IMR-90 (cell line): Measurements from ENCODE around the gene HDAC8. TPM values are rescaled to one million over a fixed set of nuclear protein-coding genes. Genes with fewer than 3 reads are reported as not detected.

Experiments used
- ATAC-seq: fragments of 200-7000 bp; cut with Tn5 transposase; 2 replicates; pipeline ENCODE4 v1.9.1; 2020; ENCODE audit warnings: low read depth, mild to moderate bottlenecking, moderate library complexity
- BruUV-seq: library from RNA; stranded (reverse); fragments of 400-500 nt; replicated peaks from 2 replicates; lab custom pipeline; 2021; lab: Mats Ljungman, UMichigan
- CTCF ChIA-PET: fragments of 300-600 bp; formaldehyde crosslinking; extraction: SDS; loops from one replicate; lab custom pipeline; 2021; ENCODE audit warnings: antibody characterized with exemption; lab: Yijun Ruan, JAX
- POLR2A ChIA-PET: fragments of 300-600 bp; sonication (Branson Sonifier 250); formaldehyde crosslinking; loops from one replicate; lab custom pipeline; 2022; ENCODE audit warnings: antibody characterized with exemption; ENCODE audit not compliant: unreplicated experiment; lab: Charles Lee
- DNase-seq: peaks from one replicate; pipeline ENCODE4 v3.0.0; 2013
- H2AFZ ChIP-seq: replicated peaks from 2 replicates; pipeline ENCODE3; 2013; ENCODE audit warnings: low read length, mild to moderate bottlenecking; ENCODE audit not compliant: poor library complexity
- H2AK5ac ChIP-seq: 2 replicates; pipeline ENCODE4 v1.6.1; 2013; ENCODE audit warnings: low read depth, low read length, inconsistent platforms
- H2AK9ac ChIP-seq: replicated peaks from 2 replicates; pipeline ENCODE3; 2013; ENCODE audit warnings: mild to moderate bottlenecking, low read depth, low read length, moderate library complexity; ENCODE audit not compliant: poor library complexity
- H2BK120ac ChIP-seq: 2 replicates; pipeline ENCODE4 v1.6.1; 2013; ENCODE audit warnings: low read depth, low read length, inconsistent platforms
- H2BK15ac ChIP-seq: 3 replicates; pipeline ENCODE4 v1.6.1; 2013; ENCODE audit warnings: low read depth, low read length, inconsistent platforms
- H2BK20ac ChIP-seq: 2 replicates; pipeline ENCODE4 v1.6.1; 2013; ENCODE audit warnings: low read depth, mild to moderate bottlenecking, inconsistent platforms, low read length, moderate library complexity
- H2BK5ac ChIP-seq: 2 replicates; pipeline ENCODE4 v1.6.1; 2013; ENCODE audit warnings: mild to moderate bottlenecking, low read depth, low read length, inconsistent platforms; ENCODE audit not compliant: poor library complexity, severe bottlenecking
- H3K14ac ChIP-seq: replicated peaks from 2 replicates; pipeline ENCODE4 v1.6.1; 2013; ENCODE audit warnings: low read depth, low read length, inconsistent platforms
- H3K18ac ChIP-seq: 2 replicates; pipeline ENCODE4 v1.6.1; 2013; ENCODE audit warnings: low read depth, low read length, control low read depth
- H3K23ac ChIP-seq: 2 replicates; pipeline ENCODE4 v1.6.1; 2013; ENCODE audit warnings: low read depth, low read length, inconsistent platforms
- H3K27ac ChIP-seq: 2 replicates; pipeline ENCODE4 v1.5.1; 2013; ENCODE audit warnings: mild to moderate bottlenecking, control low read depth, low read length; ENCODE audit not compliant: insufficient read depth
- H3K27me3 ChIP-seq: 2 replicates; pipeline ENCODE4 v1.6.1; 2013; ENCODE audit warnings: low read length; ENCODE audit not compliant: control insufficient read depth, insufficient read depth
- H3K36me3 ChIP-seq: 2 replicates; pipeline ENCODE4 v1.6.1; 2013; ENCODE audit warnings: low read length, mixed read lengths; ENCODE audit not compliant: control insufficient read depth, insufficient read depth
- H3K4ac ChIP-seq: 2 replicates; pipeline ENCODE4 v1.6.1; 2013; ENCODE audit warnings: low read depth, low read length, inconsistent platforms
- H3K4me1 ChIP-seq: 2 replicates; pipeline ENCODE4 v1.6.1; 2013; ENCODE audit warnings: low read length, mixed read lengths; ENCODE audit not compliant: control insufficient read depth, insufficient read depth
- H3K4me2 ChIP-seq: 2 replicates; pipeline ENCODE4 v1.6.1; 2013; ENCODE audit warnings: low read depth, mild to moderate bottlenecking, control low read depth, low read length, moderate library complexity
- H3K4me3 ChIP-seq: 2 replicates; pipeline ENCODE4 v1.5.1; 2013; ENCODE audit warnings: low read depth, mild to moderate bottlenecking, control low read depth, low read length, moderate library complexity; ENCODE audit not compliant: insufficient read depth
- H3K56ac ChIP-seq: 2 replicates; pipeline ENCODE4 v1.6.1; 2013; ENCODE audit warnings: low read length, inconsistent platforms; ENCODE audit not compliant: insufficient read depth; ENCODE audit errors: extremely low read depth
- H3K79me1 ChIP-seq, 2 experiments: 2 replicates each; pipeline ENCODE4 v1.6.1; 2013; ENCODE audit warnings: low read length in 2 of 2, inconsistent platforms in 1 of 2, low read depth in 1 of 2
- H3K9ac ChIP-seq: 2 replicates; pipeline ENCODE4 v1.6.1; 2013; ENCODE audit warnings: low read depth, low read length, control low read depth
- H3K9me1 ChIP-seq: 2 replicates; pipeline ENCODE4 v1.6.1; 2013; ENCODE audit warnings: low read length, inconsistent platforms; ENCODE audit not compliant: insufficient read depth
- H3K9me3 ChIP-seq: 2 replicates; pipeline ENCODE4 v1.6.1; 2013; ENCODE audit warnings: low read length; ENCODE audit not compliant: control insufficient read depth, insufficient read depth
- H4K20me1 ChIP-seq: 2 replicates; pipeline ENCODE4 v1.6.1; 2013; ENCODE audit warnings: low read length, inconsistent platforms; ENCODE audit not compliant: insufficient read depth
- H4K5ac ChIP-seq: 2 replicates; pipeline ENCODE4 v1.6.1; 2013; ENCODE audit warnings: mild to moderate bottlenecking, low read depth, low read length, control low read depth
- H4K8ac ChIP-seq, 2 experiments: 2 replicates each; pipeline ENCODE4 v1.6.1; 2013; ENCODE audit warnings: low read depth in 2 of 2, low read length in 2 of 2, control low read depth in 1 of 2, inconsistent platforms in 1 of 2
- H4K91ac ChIP-seq: 2 replicates; pipeline ENCODE4 v1.6.1; 2013; ENCODE audit warnings: low read depth, low read length, inconsistent platforms; ENCODE audit not compliant: insufficient read depth
- BHLHE40 ChIP-seq: fragments of 150-350 bp; IDR thresholded peaks from 2 replicates; pipeline ENCODE4 v1.6.1; 2016; ENCODE audit warnings: mild to moderate bottlenecking, low read depth, low read length
- FOS ChIP-seq: fragments of 150-350 bp; IDR thresholded peaks from 2 replicates; pipeline ENCODE4 v1.6.1; 2016; ENCODE audit warnings: low read depth, low read length
- MXI1 ChIP-seq: IDR thresholded peaks from 2 replicates; pipeline ENCODE4 v1.6.1; 2012; ENCODE audit warnings: low read depth, mild to moderate bottlenecking, low read length, moderate library complexity, borderline replicate concordance
- USF2 ChIP-seq: fragments of 150-350 bp; IDR thresholded peaks from 2 replicates; pipeline ENCODE4 v1.6.1; 2017; ENCODE audit warnings: mild to moderate bottlenecking, antibody characterized with exemption, low read length, low read depth
- WGBS, 2 experiments: methylation state at CpG; one replicate each; pipeline versions ENCODE4 v1.1.5 to v1.1.7; 2013; ENCODE audit warnings: missing lambda C conversion rate in 2 of 2; ENCODE audit not compliant: insufficient read length in 1 of 2; ENCODE audit errors: extremely low coverage in 2 of 2; 5-methylcytosine and 5-hydroxymethylcytosine counted together
- dilution Hi-C: fragments of 300-500 bp; cut with HindIII; formaldehyde crosslinking; loops from one replicate; pipeline ENCODE4 v1.14.3; 2018; ENCODE audit warnings: low sequenced_read_pairs; ENCODE audit not compliant: unreplicated experiment
- in situ Hi-C: fragments of 300-500 bp; cut with MboI; formaldehyde crosslinking; loops from 3 replicates; pipeline ENCODE4 v1.14.3; 2019; ENCODE audit warnings: low sequenced_read_pairs, inconsistent platforms, mixed read lengths
- intact Hi-C: fragments of 100-400 bp; cut with micrococcal nuclease; formaldehyde crosslinking; loops from 2 replicates; pipeline ENCODE4 v1.10.0; 2022
- polyA plus RNA-seq, 3 experiments: library from polyadenylated mRNA; depleted of rRNA; stranded (reverse); fragments of >200 nt; gene quantifications; 2 replicates each; pipeline ENCODE4 v1.2.3, GENCODE V29; 2012; ENCODE audit warnings: low replicate concordance in 1 of 3
- total RNA-seq: library from RNA; depleted of rRNA; stranded (reverse); fragments of >200 nt; gene quantifications from 2 replicates; pipeline ENCODE4 v1.2.3, GENCODE V29; 2012

The HDAC8 gene
- total and polyA plus RNA-seq, 2 of the 4 experiments (the other 2 are of a cell fraction), result 16.1 to 28.5 TPM

- TF ChIP-seq BHLHE40, result no peak
- no peak for TF ChIP-seq FOS
- no peak for TF ChIP-seq USF2
- TF ChIP-seq MXI1, result no peak
- Histone ChIP-seq H2BK120ac (no peak overlapping the region), H3K18ac (no peak overlapping the region), H2AFZ (no peak overlapping the region), H3K4me2 (no peak overlapping the region), H3K79me1 (no peaks in the 10 kb centered on the region), H3K9me1 (no peaks in the 10 kb centered on the region), H3K14ac (no peak overlapping the region), H3K27me3 (peaks cover 6% of the 10 kb centered on the region), H2BK5ac (no peak overlapping the region), H3K23ac (no peak overlapping the region), H3K27ac (no peak overlapping the region), H3K4ac (no peak overlapping the region), H3K36me3 (no peaks in the 10 kb centered on the region), H3K9me3 (no peaks in the 10 kb centered on the region; the same call in 1 of the 2 replicates), H3K4me1 (no peaks in the 10 kb centered on the region), H3K56ac (no peak overlapping the region), H2BK20ac (no peak overlapping the region), H2BK15ac (no peak overlapping the region), H4K8ac (no peak overlapping the region), H4K20me1 (no peaks in the 10 kb centered on the region), H2AK5ac (no peak overlapping the region), H3K4me3 (no peak overlapping the region), H4K5ac (no peak overlapping the region), H4K91ac (no peak overlapping the region), H2AK9ac (no peak overlapping the region), H3K9ac (no peak overlapping the region)
- ChIA-PET CTCF (no interaction called here), POLR2A (no interaction called here)
- no TSS peak for BruUV-seq
- dilution Hi-C loops (no loop called here), in situ Hi-C loops (no loop called here), intact Hi-C loops (no loop called here)
- ATAC-seq, result no peak
- no CpG with 5 or more reads among the region's 3 CpGs for WGBS, 2 experiments
- DNase-seq, result no peak
Observed at GRCh38 chrX:72584163-72584562, 11.5 kb upstream of the HDAC8 start.
